H1 (cell line): ENCODE measurements around the gene VOPP1. TPM values are rescaled to one million over a fixed set of nuclear protein-coding genes. Genes with fewer than 3 reads are reported as not detected.

Experiments used
- CTCF ChIA-PET: fragments of 300-600 bp; sonication (Branson Sonifier 250); formaldehyde crosslinking; loops from one replicate; lab custom pipeline; 2021; ENCODE audit not compliant: partially characterized antibody; lab: Charles Lee
- POLR2A ChIA-PET: fragments of 300-600 bp; sonication (Branson Sonifier 250); formaldehyde crosslinking; loops from one replicate; lab custom pipeline; 2021; ENCODE audit warnings: inconsistent platforms; ENCODE audit not compliant: partially characterized antibody; lab: Charles Lee
- DNase-seq, 2 experiments: peaks; one replicate each; pipeline versions ENCODE4 v3.0.0 to v3.0.0-alpha.2; 2010 to 2022; ENCODE audit warnings: low spot score in 2 of 2, low read depth in 1 of 2, mixed read lengths in 1 of 2
- FAIRE-seq: peaks from 2 replicates; lab custom pipeline; 2011; peaks lifted over from hg19 to GRCh38; lab: Jason Lieb, UNC
- H2AFZ ChIP-seq: 2 replicates; pipeline ENCODE4 v1.8.1; 2012; ENCODE audit warnings: low read length, inconsistent platforms
- H2AK5ac ChIP-seq: 2 replicates; pipeline ENCODE4 v1.6.1; 2013; ENCODE audit warnings: low read depth, low read length
- H2BK120ac ChIP-seq: replicated peaks from 2 replicates; pipeline ENCODE3; 2013; ENCODE audit warnings: low read depth, low read length, inconsistent platforms
- H2BK12ac ChIP-seq: 2 replicates; pipeline ENCODE4 v1.6.1; 2013; ENCODE audit warnings: low read depth, low read length
- H2BK15ac ChIP-seq: 2 replicates; pipeline ENCODE4 v1.6.1; 2013; ENCODE audit warnings: low read length
- H2BK20ac ChIP-seq: 2 replicates; pipeline ENCODE4 v1.6.1; 2013; ENCODE audit warnings: low read length
- H2BK5ac ChIP-seq: 2 replicates; pipeline ENCODE4 v1.6.1; 2013; ENCODE audit warnings: low read depth, low read length
- H3K14ac ChIP-seq: 2 replicates; pipeline ENCODE4 v1.6.1; 2013; ENCODE audit warnings: inconsistent platforms; ENCODE audit not compliant: insufficient read length
- H3K18ac ChIP-seq: 2 replicates; pipeline ENCODE4 v1.6.1; 2013; ENCODE audit warnings: low read length; ENCODE audit errors: extremely low read depth
- H3K23ac ChIP-seq: 2 replicates; pipeline ENCODE4 v1.6.1; 2013; ENCODE audit warnings: inconsistent platforms; ENCODE audit not compliant: insufficient read length
- H3K23me2 ChIP-seq: 2 replicates; pipeline ENCODE4 v1.6.1; 2013; ENCODE audit warnings: low read depth, low read length
- H3K27ac ChIP-seq: 2 replicates; pipeline ENCODE4 v1.6.1; 2011; ENCODE audit warnings: low read depth, low read length, inconsistent platforms
- H3K27me3 ChIP-seq, 4 experiments: replicated peaks in 1 of 4; 1 replicate in 1 of 4; 2 replicates in 3 of 4; pipeline versions ENCODE4 v1.6.1 to v1.8.1; 2011 to 2013; ENCODE audit warnings: low read length in 3 of 4, mild to moderate bottlenecking in 3 of 4, inconsistent platforms in 2 of 4, mixed read lengths in 2 of 4, moderate library complexity in 1 of 4; ENCODE audit not compliant: control insufficient read depth in 3 of 4, insufficient read depth in 3 of 4; ENCODE audit errors: extremely low read depth in 1 of 4
- H3K36me3 ChIP-seq, 4 experiments: 2 replicates each; pipeline versions ENCODE4 v1.6.1 to v1.8.1; 2011 to 2013; ENCODE audit warnings: mild to moderate bottlenecking in 4 of 4, low read length in 3 of 4, moderate library complexity in 2 of 4, control low read depth in 1 of 4, inconsistent platforms in 1 of 4; ENCODE audit not compliant: insufficient read depth in 4 of 4, control insufficient read depth in 2 of 4
- H3K4ac ChIP-seq: replicated peaks from 2 replicates; pipeline ENCODE3; 2013; ENCODE audit warnings: low read length, low read depth, mixed read lengths, inconsistent platforms; ENCODE audit not compliant: insufficient read length
- H3K4me1 ChIP-seq, 4 experiments: replicated peaks in 1 of 4; 1 replicate in 1 of 4; 2 replicates in 3 of 4; pipeline versions ENCODE4 v1.6.1 to v1.8.1; 2011 to 2013; ENCODE audit warnings: low read length in 3 of 4, inconsistent platforms in 2 of 4, mixed read lengths in 1 of 4; ENCODE audit not compliant: insufficient read depth in 4 of 4, control insufficient read depth in 3 of 4
- H3K4me2 ChIP-seq, 2 experiments: 2 replicates each; pipeline versions ENCODE4 v1.6.1 to v1.8.1; 2011 to 2013; ENCODE audit warnings: low read depth in 2 of 2, low read length in 2 of 2, control low read depth in 1 of 2, inconsistent platforms in 1 of 2, mild to moderate bottlenecking in 1 of 2; ENCODE audit not compliant: insufficient read depth in 1 of 2
- H3K4me3 ChIP-seq, 4 experiments: fragments of 200-600, 300-600 bp in 1 of 4; sonication (generic), shearing (Covaris generic), sonication (Bioruptor Twin) in 1 of 4; 2 replicates each; pipeline versions ENCODE4 v1.5.1 to v1.8.1; 2011 to 2016; ENCODE audit warnings: low read length in 4 of 4, low read depth in 3 of 4, control low read depth in 2 of 4, inconsistent platforms in 2 of 4, mild to moderate bottlenecking in 2 of 4, mixed read lengths in 1 of 4, moderate library complexity in 1 of 4; ENCODE audit not compliant: insufficient read depth in 2 of 4; ENCODE audit errors: extremely low read depth in 1 of 4
- H3K56ac ChIP-seq: replicated peaks from 2 replicates; pipeline ENCODE3; 2013; ENCODE audit warnings: low read depth, mild to moderate bottlenecking, mixed read lengths, low read length, inconsistent platforms; ENCODE audit not compliant: insufficient read length
- H3K79me1 ChIP-seq: 2 replicates; pipeline ENCODE4 v1.6.1; 2013; ENCODE audit warnings: low read depth, low read length, control low read depth
- H3K79me2 ChIP-seq, 2 experiments: 2 replicates each; pipeline versions ENCODE4 v1.6.1 to v1.8.1; 2012 to 2013; ENCODE audit warnings: low read length in 2 of 2, mild to moderate bottlenecking in 2 of 2, inconsistent platforms in 1 of 2; ENCODE audit not compliant: insufficient read depth in 2 of 2, control insufficient read depth in 1 of 2
- H3K9ac ChIP-seq, 4 experiments: replicated peaks in 1 of 4; 1 replicate in 1 of 4; 2 replicates in 3 of 4; pipeline versions ENCODE4 v1.6.1 to v1.8.1; 2011 to 2013; ENCODE audit warnings: low read depth in 3 of 4, low read length in 3 of 4, control low read depth in 2 of 4, mild to moderate bottlenecking in 2 of 4, moderate library complexity in 2 of 4, inconsistent platforms in 1 of 4; ENCODE audit errors: extremely low read depth in 1 of 4
- H3K9me3 ChIP-seq, 2 experiments: 2 replicates each; pipeline versions ENCODE4 v1.6.1 to v1.8.1; 2012 to 2013; ENCODE audit warnings: mild to moderate bottlenecking in 2 of 2, moderate library complexity in 2 of 2, control low read depth in 1 of 2, inconsistent platforms in 1 of 2, low read depth in 1 of 2, low read length in 1 of 2, mixed read lengths in 1 of 2; ENCODE audit not compliant: insufficient read depth in 2 of 2
- H4K20me1 ChIP-seq, 2 experiments: replicated peaks in 1 of 2; 2 replicates each; pipeline versions ENCODE3 to v1.8.1; 2011 to 2013; ENCODE audit warnings: inconsistent platforms in 2 of 2, low read length in 2 of 2, mild to moderate bottlenecking in 1 of 2; ENCODE audit not compliant: insufficient read depth in 2 of 2, control insufficient read depth in 1 of 2
- H4K5ac ChIP-seq: 2 replicates; pipeline ENCODE4 v1.6.1; 2013; ENCODE audit warnings: low read length, low read depth, mixed read lengths, inconsistent platforms; ENCODE audit not compliant: insufficient read length
- H4K8ac ChIP-seq: 2 replicates; pipeline ENCODE4 v1.8.0; 2013; ENCODE audit warnings: mild to moderate bottlenecking, moderate library complexity, low read length, inconsistent platforms; ENCODE audit not compliant: insufficient read depth; ENCODE audit errors: extremely low read depth
- H4K91ac ChIP-seq: replicated peaks from 2 replicates; pipeline ENCODE3; 2013; ENCODE audit warnings: low read length, mixed read lengths, inconsistent platforms; ENCODE audit not compliant: insufficient read length
- CEBPB ChIP-seq: IDR thresholded peaks from 2 replicates; pipeline ENCODE4 v1.6.1; 2012; ENCODE audit warnings: low read depth, low read length
- CTCF ChIP-seq, 3 experiments: IDR thresholded peaks; 1 replicate in 2 of 3; 2 replicates in 1 of 3; pipeline versions ENCODE4 v1.5.1 to v1.6.1; 2011; ENCODE audit warnings: low read length in 3 of 3, mild to moderate bottlenecking in 3 of 3, inconsistent platforms in 2 of 3, low read depth in 1 of 3, moderate library complexity in 1 of 3; ENCODE audit not compliant: insufficient read depth in 1 of 3; ENCODE audit errors: control extremely low read depth in 1 of 3
- KDM4A ChIP-seq: IDR thresholded peaks from one replicate; pipeline ENCODE4 v1.7.1; 2012; ENCODE audit warnings: low read depth, mild to moderate bottlenecking, moderate library complexity, low read length, inconsistent platforms; ENCODE audit not compliant: severe bottlenecking
- RAD21 ChIP-seq, 2 experiments: IDR thresholded peaks in 1 of 2; conservative IDR thresholded peaks in 1 of 2; 2 replicates each; pipeline ENCODE4 v1.6.1; 2011; ENCODE audit warnings: low read depth in 2 of 2, low read length in 2 of 2, improper control_type of control experiment in 1 of 2, inconsistent platforms in 1 of 2, mild to moderate bottlenecking in 1 of 2, moderate library complexity in 1 of 2
- RNF2 ChIP-seq: fragments of 200-900, 300-1000 bp; sonication (generic); IDR thresholded peaks from 2 replicates; pipeline ENCODE4 v1.7.1; 2016; ENCODE audit warnings: borderline replicate concordance, low read depth, mild to moderate bottlenecking, antibody characterized with exemption, low read length; ENCODE audit not compliant: poor library complexity, severe bottlenecking; ENCODE audit errors: missing control alignments
- WGBS, 2 experiments: shearing (Covaris generic) in 1 of 2; methylation state at CpG; one replicate each; pipeline versions ENCODE4 v1.1.6 to v1.1.7; 2013 to 2015; ENCODE audit warnings: low lambda C conversion rate in 2 of 2, mixed read lengths in 2 of 2, inconsistent platforms in 1 of 2, low coverage in 1 of 2, missing lambda C conversion rate in 1 of 2; ENCODE audit not compliant: insufficient replicate concordance in 2 of 2, insufficient coverage in 1 of 2, insufficient read length in 1 of 2; ENCODE audit errors: extremely low coverage in 1 of 2, missing lambda C conversion rate in 1 of 2; 5-methylcytosine and 5-hydroxymethylcytosine counted together
- polyA plus RNA-seq, 7 experiments: library from polyadenylated mRNA; depleted of rRNA in 3 of 7; stranded (reverse) in 5 of 7; unstranded in 2 of 7; fragments of >200 nt in 5 of 7; fragments of 200-250 nt in 2 of 7; gene quantifications; 1 replicate in 5 of 7; 2 replicates in 1 of 7; 4 replicates in 1 of 7; pipeline versions ENCODE4 v1.2.1 to v1.2.3, GENCODE V29; 2011 to 2013; ENCODE audit warnings: missing spikeins in 2 of 7, mixed read lengths in 2 of 7
- total RNA-seq: library from RNA; stranded (reverse); fragmentation: NEBNext Ultra II Directional; extraction: Animal tissue kit (Norgen Biotek cat#: 25700); gene quantifications from 2 replicates; pipeline ENCODE4 v1.2.1, GENCODE V29; 2021

Gene VOPP1
- total and polyA plus RNA-seq, 2 of the 8 experiments (the other 6 are each of a cell fraction or from before 2014, with no cell fraction given) = 44.7 to 83.0 TPM

DNA sequence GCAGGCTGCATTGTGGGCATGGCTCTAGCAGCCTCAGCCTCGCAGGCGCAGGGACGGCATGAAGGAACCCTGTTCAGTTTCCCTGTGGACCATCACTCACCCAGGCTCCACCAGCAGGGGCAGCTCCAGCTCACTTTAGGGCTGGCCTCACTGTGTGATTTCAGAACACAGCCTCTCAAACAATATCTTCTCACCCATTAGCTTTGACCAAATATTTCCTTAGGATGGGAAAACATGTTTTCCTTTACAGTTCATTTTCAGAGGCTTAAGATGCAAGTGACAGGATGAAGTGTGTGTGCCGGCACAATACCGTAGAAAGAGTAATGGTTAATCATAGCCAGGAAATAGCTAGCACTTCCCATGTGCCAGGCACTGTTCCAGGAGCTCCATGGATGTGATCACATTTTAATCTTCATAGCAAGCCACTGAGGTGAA lies 149.0 kb downstream of the VOPP1 start:
- FAIRE-seq = no peak
- H3K79me1 ChIP-seq = no peaks in the 10 kb centered on the region
- no peak overlapping the region for H3K4ac ChIP-seq
- H2AFZ ChIP-seq = no peak overlapping the region
- H2BK120ac ChIP-seq = no peak overlapping the region
- H3K14ac ChIP-seq = no peak overlapping the region
- no peak overlapping the region for H3K18ac ChIP-seq
- H2BK5ac ChIP-seq = no peak overlapping the region
- H3K23ac ChIP-seq = no peak overlapping the region
- H3K9ac ChIP-seq = no peak overlapping the region
- no peaks in the 10 kb centered on the region for H3K23me2 ChIP-seq
- no peaks in the 10 kb centered on the region for H4K20me1 ChIP-seq
- no peaks in the 10 kb centered on the region; a peak in 1 of 4 replicates for H3K9me3 ChIP-seq
- no peak overlapping the region for H3K56ac ChIP-seq
- TF ChIP-seq KDM4A (no peak), CEBPB (no peak), CTCF (IDR thresholded peaks at IDR 0.05; ENCODE audit: control extremely low read depth in 1 of 3, insufficient read depth in 1 of 3, low read depth in 1 of 3, low read length in 3 of 3) (peak; percentile 12 to 42 (median 42); a peak in 3 of 4 replicates), RNF2 (no peak), RAD21 (IDR thresholded peaks at IDR 0.05 in 1 of 2, conservative IDR thresholded peaks at IDR 0.05 in 1 of 2; ENCODE audit: low read depth in 2 of 2, low read length in 2 of 2) (peak; percentile 34 to 39; a peak in 2 of 4 replicates)
- TF ChIP-seq, all 59 proteins: peak for 2
- Histone ChIP-seq H3K27ac (no peak overlapping the region), H3K4me3 (no peak overlapping the region), H3K4me1 (peaks cover 0 to 2% (median under 1%) of the 10 kb centered on the region in 4 experiments; a peak in 2 of 7 replicates), H4K8ac (no peak overlapping the region), H2BK15ac (no peak overlapping the region), H4K5ac (no peak overlapping the region), H3K27me3 (no peaks in the 10 kb centered on the region), H3K4me2 (no peak overlapping the region), H2AK5ac (no peak overlapping the region), H3K79me2 (no peaks in the 10 kb centered on the region), H3K36me3 (no peaks in the 10 kb centered on the region; a peak in 1 of 8 replicates), H2BK20ac (no peak overlapping the region), H2BK12ac (no peak overlapping the region), H4K91ac (no peak overlapping the region)
- no peak for DNase-seq
- ChIA-PET CTCF (interaction anchor here (0.8 to 2.9 kb wide), 14 partner anchors 8 to 171 kb away, joined by 3 to 23 read pairs (median 4); no protein-coding TSS in a partner anchor), POLR2A (interaction anchor here (2.1 kb wide), 1 partner anchor 58 kb away, joined by 7 read pairs; the partner anchor contains the start of gene LANCL2)
- 80% methylated on average over 5 of the region's 5 CpGs; no CpG with 5 or more reads in 1 of the 2 experiments for WGBS, 2 experiments
